ENCODE data around the gene EHD3.

The EHD3 gene

DNA sequence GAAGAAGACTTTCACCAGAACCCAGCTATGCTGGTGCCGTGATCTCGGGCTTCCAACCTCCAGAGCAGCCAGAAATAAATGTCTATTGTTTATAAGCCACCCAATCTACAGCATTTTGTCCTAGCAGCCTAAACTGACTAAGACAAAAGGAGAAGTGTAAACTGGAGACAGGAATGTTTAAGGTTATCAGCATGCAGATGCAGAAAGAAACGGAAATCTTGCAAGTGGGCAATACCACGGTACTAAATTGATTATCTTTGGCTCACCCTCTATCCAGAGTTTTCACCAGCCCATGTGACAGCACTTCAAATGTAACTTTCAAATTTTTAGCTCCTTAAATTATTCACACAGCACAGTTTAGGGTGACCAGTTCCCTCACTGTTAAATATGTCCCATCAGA is 10.9 kb upstream of the EHD3 start:
- Histone ChIP-seq H3K4me1 (ENCODE audit: insufficient read depth, low read length, severe bottlenecking) (no peaks in the 10 kb centered on the region), H4K20me1 (ENCODE audit: insufficient read depth, low read length) (no peaks in the 10 kb centered on the region), H3K27me3 (ENCODE audit: insufficient read depth, low read length) (0 out of 2 replicates have a peak, but pooled peaks cover 5% of the 10 kb centered on the region), H3F3A (ENCODE audit: insufficient read depth, low read length) (no peaks in the 10 kb centered on the region), H3K9ac (ENCODE audit: low read length) (no peak overlapping the region), H3K36me3 (ENCODE audit: insufficient read depth, low read length) (no peaks in the 10 kb centered on the region), H3K79me2 (ENCODE audit: insufficient read depth, low read length) (no peaks in the 10 kb centered on the region), H3K4me3 (ENCODE audit: low read depth, low read length, poor library complexity, severe bottlenecking) (no peak overlapping the region), H3K9me2 (ENCODE audit: low read depth, low read length) (no peaks in the 10 kb centered on the region), H3K9me3 (ENCODE audit: low read length) (no peaks in the 10 kb centered on the region), H2AFZ (ENCODE audit: low read length) (no peak overlapping the region), H3K4me2 (ENCODE audit: low read length) (no peak overlapping the region), H3K27ac (ENCODE audit: low read depth, low read length, poor library complexity, severe bottlenecking) (no peak overlapping the region)
- TF ChIP-seq, protein P1, sequence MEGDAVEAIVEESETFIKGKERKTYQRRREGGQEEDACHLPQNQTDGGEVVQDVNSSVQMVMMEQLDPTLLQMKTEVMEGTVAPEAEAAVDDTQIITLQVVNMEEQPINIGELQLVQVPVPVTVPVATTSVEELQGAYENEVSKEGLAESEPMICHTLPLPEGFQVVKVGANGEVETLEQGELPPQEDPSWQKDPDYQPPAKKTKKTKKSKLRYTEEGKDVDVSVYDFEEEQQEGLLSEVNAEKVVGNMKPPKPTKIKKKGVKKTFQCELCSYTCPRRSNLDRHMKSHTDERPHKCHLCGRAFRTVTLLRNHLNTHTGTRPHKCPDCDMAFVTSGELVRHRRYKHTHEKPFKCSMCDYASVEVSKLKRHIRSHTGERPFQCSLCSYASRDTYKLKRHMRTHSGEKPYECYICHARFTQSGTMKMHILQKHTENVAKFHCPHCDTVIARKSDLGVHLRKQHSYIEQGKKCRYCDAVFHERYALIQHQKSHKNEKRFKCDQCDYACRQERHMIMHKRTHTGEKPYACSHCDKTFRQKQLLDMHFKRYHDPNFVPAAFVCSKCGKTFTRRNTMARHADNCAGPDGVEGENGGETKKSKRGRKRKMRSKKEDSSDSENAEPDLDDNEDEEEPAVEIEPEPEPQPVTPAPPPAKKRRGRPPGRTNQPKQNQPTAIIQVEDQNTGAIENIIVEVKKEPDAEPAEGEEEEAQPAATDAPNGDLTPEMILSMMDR (IDR thresholded peaks at IDR 0.05; ENCODE audit: low read length) = no peak
- TF ChIP-seq EZH2 (IDR thresholded peaks at IDR 0.05; ENCODE audit: borderline replicate concordance, low read length) = no peak

DNA sequence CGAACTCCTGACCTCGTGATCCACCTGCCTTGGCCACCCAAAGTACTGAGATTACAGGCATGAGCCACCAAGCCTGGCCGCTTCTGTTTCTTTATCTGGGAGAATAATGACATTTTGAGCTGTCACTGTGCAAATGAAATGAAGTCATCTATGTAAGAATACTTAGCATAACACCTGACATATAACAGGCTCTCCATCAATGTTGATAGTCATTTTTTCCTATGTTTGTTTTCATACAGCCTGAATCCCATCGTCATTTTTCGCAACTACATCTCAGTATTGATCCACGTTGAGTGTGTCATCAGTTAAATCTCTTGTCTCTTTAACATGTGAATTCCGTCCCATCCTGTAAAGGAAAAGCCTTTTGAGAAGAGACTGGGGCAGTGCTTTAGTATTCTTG is 10.2 kb upstream of the EHD3 start:
- H2AFZ ChIP-seq (ENCODE audit: low read length) = no peak overlapping the region
- H3K4me2 ChIP-seq (ENCODE audit: low read length) = no peak overlapping the region
- H3K9ac ChIP-seq (ENCODE audit: low read length) = no peak overlapping the region
- H4K20me1 ChIP-seq (ENCODE audit: insufficient read depth, low read length) = no peaks in the 10 kb centered on the region
- TF ChIP-seq, protein P1 (IDR thresholded peaks at IDR 0.05; ENCODE audit: low read length) = no peak
- H3K27me3 ChIP-seq (ENCODE audit: insufficient read depth, low read length) = 0 out of 2 replicates have a peak, but pooled peaks cover 5% of the 10 kb centered on the region
- H3K9me2 ChIP-seq (ENCODE audit: low read depth, low read length) = no peaks in the 10 kb centered on the region
- no peak overlapping the region for H3K4me3 ChIP-seq (ENCODE audit: low read depth, low read length, poor library complexity, severe bottlenecking)
- no peaks in the 10 kb centered on the region for H3K4me1 ChIP-seq (ENCODE audit: insufficient read depth, low read length, severe bottlenecking)
- H3K36me3 ChIP-seq (ENCODE audit: insufficient read depth, low read length) = no peaks in the 10 kb centered on the region
- no peak overlapping the region for H3K27ac ChIP-seq (ENCODE audit: low read depth, low read length, poor library complexity, severe bottlenecking)
- H3K9me3 ChIP-seq (ENCODE audit: low read length) = no peaks in the 10 kb centered on the region
- no peaks in the 10 kb centered on the region for H3F3A ChIP-seq (ENCODE audit: insufficient read depth, low read length)
- no peaks in the 10 kb centered on the region for H3K79me2 ChIP-seq (ENCODE audit: insufficient read depth, low read length)

DNA sequence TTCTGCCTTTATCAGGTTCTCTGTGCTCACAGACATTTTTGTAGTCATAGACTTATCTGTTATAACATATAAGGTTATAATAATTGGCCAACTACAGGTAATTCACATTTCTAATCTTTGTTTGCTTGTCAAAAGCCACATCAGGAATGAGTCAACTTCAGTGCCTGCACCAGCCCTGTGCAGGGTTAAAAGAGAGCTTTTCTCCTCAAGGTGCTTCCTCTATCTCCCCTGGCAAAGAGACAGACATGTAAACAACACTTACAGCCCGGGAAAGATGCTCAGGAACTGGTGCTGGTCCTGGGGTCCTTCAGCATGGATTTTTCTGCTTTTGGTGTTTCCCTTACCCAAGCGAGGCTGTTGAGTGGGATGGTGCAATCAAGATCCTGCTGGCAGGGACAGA is 7.7 kb upstream of the EHD3 start:
- Histone ChIP-seq H3K79me2 (ENCODE audit: insufficient read depth, low read length) (no peaks in the 10 kb centered on the region), H4K20me1 (ENCODE audit: insufficient read depth, low read length) (no peaks in the 10 kb centered on the region), H3K27ac (ENCODE audit: low read depth, low read length, poor library complexity, severe bottlenecking) (no peak overlapping the region), H3K36me3 (ENCODE audit: insufficient read depth, low read length) (no peaks in the 10 kb centered on the region), H3K4me2 (ENCODE audit: low read length) (no peak overlapping the region), H3F3A (ENCODE audit: insufficient read depth, low read length) (no peaks in the 10 kb centered on the region), H3K9ac (ENCODE audit: low read length) (no peak overlapping the region), H3K27me3 (ENCODE audit: insufficient read depth, low read length) (0 out of 2 replicates have a peak, but pooled peaks cover 5% of the 10 kb centered on the region), H3K4me1 (ENCODE audit: insufficient read depth, low read length, severe bottlenecking) (no peaks in the 10 kb centered on the region), H3K9me2 (ENCODE audit: low read depth, low read length) (no peaks in the 10 kb centered on the region), H3K4me3 (ENCODE audit: low read depth, low read length, poor library complexity, severe bottlenecking) (no peak overlapping the region), H3K9me3 (ENCODE audit: low read length) (no peaks in the 10 kb centered on the region), H2AFZ (ENCODE audit: low read length) (no peak overlapping the region)
- TF ChIP-seq, protein P1 (IDR thresholded peaks at IDR 0.05; ENCODE audit: low read length) = no peak
- TF ChIP-seq EZH2 (IDR thresholded peaks at IDR 0.05; ENCODE audit: borderline replicate concordance, low read length) = no peak

Data from OCI-LY1 (cell line).